Raji (cell line): ENCODE measurements around the gene MGRN1.

Source experiments
- POLR2A ChIP-seq: IDR thresholded peaks from 2 replicates; pipeline ENCODE4 v1.6.1; 2011; ENCODE audit warnings: low read depth, low read length, control low read depth; ENCODE audit not compliant: insufficient read depth

Gene MGRN1

DNA sequence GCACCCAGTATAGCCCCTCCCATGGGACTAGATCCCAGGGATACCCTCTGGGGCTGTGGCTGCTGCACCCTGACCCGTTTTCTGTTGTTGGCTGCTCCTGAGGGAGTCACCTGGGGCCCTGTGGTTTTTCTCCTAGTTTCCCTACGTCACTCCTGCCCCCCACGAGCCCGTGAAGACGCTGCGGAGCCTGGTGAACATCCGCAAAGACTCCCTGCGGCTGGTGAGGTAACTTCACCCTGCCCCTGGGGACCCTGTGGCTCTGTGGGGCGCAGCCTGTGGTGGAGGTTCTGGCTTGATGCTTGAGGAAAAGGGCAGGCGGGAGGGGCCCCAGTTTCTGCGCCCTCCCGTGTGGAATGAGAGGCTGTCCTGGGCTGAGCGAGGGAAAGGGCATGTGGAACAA lies 27.2 kb downstream of the MGRN1 start:
- no peak for TF ChIP-seq POLR2A

DNA sequence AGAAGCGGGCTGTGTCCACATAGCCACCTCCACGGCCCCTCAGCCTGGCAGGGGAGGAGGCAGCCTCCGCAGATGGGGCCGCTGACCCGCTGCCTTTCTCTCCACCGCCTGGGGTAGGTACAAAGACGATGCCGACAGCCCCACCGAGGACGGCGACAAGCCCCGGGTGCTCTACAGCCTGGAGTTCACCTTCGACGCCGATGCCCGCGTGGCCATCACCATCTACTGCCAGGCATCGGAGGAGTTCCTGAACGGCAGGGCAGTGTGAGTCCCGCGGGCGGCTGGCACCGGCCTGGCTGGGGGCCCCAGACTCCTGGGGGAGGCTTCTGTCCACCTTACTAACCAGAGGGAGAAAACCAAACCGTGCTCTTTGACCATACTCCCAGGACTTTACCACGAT lies 27.9 kb downstream of the MGRN1 start:
- TF ChIP-seq POLR2A = no peak

DNA sequence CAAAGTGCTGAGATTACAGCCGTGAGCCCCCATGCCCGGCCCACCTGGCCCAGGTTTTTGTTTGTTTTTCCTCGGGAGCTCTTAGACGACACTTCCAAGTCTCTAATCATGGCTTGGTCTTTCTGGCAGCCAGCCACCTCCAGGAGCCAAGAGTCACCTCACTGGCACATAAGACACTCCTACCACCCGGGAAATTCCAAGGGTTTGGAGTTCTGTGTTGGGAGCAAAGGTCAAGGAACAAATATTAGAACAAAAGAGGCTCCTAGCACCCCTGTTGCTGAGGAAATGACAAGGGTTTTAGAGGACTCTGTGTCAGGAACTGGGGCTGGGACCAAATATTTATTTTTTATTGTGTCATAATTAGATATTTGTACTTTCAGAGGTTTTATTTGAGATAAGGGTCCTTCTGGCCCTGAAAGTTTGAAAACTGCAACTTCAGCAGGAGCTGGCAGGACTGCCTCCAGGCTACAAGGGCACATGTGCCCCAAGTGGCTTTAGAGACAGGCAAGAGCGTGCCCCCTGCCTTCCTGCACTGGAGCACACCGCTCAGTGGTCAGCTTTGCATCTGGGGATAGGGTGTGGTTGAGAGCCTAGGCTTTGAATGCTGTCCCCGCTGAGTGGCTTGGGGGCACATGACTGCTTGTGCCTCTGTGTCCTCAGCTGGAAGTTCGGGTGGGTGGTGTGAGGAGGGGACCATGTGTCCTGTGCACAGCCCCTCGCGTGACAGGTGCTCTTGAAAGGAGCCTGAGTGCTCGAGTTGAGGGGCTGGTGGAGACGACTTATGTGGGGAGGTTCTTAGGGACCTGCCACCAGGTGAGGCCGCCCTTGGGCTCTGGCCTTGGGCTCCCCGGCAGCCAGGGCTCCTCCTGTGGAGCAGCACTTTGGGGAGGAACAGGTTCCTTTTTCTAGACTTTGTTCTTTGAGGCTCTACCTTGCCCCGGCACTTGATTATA lies 29.7 kb downstream of the MGRN1 start:
- no peak for TF ChIP-seq POLR2A

DNA sequence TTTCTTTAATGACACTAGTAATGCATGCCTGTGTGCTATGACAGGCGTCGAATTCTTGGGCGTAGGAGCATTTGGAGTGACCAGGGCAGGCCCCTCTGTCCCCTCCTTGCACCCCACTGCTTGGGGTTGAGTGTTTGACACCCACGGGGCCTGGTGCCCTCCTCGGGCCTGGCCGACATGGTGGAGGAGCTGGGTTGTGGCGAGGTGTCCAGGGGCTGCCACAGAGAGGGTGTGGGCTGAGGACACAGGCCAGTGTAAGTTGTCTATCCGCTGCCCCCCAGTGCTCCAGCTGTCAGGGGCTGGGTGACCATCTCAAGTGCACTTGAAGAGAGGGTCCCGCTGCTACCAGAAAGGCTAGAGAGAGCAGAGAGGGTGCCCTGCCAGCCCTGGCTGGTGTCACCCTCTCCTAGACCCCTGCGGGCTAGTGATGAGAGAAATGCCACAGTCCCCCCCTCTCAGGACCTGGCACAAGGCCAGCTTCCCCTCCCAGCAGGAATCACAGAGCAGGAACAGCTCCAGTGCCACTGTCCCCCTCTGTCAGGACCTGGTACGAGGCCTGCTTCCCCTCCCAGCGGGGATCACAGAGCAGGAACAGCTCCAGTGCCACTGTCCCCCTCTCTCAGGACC lies 30.5 kb downstream of the MGRN1 start:
- TF ChIP-seq POLR2A = no peak

DNA sequence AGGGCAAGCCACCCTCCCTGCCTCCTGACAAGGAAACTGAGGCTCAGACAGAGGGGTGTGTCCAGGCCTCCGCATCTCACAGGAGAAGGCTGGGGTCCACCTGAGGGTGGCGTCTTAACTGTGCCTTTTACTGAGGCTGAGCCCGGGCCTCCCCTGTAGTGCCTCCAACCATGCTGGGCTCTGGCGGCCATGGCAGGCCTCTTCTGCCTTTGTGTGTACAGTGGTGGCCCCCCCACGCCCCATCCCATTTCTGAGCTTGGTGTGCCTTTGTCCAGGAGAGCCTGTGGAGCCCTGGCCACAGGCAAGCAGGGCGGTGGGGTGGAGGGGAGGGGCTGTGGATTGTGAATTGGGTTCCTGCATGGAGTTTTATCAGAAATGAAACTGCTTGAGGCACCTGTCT lies 31.2 kb downstream of the MGRN1 start:
- TF ChIP-seq POLR2A = no peak

DNA sequence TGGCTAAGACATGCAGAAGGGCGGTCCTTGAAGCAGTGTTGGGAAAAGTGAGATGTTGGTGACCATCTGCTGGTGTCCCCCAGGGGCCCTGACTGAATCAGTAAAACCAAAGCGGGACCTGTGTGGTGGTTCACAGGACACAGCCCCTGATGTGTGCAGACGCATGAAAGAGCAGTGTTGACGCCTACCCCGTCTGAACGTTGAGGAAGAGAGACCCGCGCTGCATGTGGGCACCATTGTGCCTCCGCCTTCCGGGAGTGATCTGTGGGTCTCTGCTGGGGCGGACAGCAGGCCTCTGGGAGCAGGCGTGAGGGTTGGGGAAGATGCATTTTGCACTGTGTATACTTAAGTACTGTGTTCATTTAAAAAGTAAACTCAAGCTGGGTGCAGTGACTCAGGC lies 31.6 kb downstream of the MGRN1 start:
- no peak for TF ChIP-seq POLR2A

DNA sequence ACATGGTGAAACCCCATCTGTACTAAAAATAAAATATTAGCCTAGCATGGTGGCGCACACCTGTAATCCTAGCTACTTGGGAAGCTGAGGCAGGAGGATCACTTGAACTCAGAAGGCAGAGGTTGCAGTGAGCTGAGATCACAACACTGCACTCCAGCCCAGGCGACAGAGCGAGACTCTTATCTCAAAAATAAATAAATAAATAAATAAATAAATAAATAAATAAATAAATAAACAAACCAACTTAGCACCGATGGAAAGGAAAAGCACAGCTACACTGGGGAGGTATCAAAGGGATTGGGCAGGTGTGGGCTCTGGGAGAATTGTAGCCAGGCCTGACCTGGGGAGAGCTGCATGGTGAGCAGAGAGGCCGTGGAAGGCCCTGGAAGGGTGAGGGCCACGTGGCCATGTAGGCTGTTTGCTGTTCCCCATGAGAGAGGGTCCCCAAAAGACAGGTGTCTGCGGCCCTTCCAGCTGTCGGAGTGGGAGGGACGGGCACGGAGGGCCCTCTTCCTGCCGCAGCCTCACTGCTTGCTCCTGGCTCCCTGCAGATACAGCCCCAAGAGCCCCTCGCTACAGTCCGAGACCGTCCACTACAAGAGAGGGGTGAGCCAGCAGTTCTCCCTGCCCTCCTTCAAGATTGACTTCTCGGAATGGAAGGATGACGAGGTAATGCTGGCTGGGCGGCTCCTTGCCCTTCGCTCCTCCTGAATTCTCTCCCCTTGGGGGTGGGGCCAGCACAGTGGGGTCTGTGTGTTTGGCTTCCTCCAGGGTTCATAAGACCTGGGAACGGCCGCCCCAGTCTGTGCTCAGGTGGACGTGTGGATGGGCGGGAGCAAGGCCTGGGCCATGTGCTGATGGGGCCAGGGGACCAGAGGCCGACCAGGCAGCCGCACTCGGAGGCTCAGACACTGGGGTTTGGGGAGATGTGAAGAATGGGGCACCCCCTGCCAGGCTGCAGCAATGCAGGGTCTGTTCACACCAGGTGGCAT lies 32.4 kb downstream of the MGRN1 start:
- TF ChIP-seq POLR2A = no peak

DNA sequence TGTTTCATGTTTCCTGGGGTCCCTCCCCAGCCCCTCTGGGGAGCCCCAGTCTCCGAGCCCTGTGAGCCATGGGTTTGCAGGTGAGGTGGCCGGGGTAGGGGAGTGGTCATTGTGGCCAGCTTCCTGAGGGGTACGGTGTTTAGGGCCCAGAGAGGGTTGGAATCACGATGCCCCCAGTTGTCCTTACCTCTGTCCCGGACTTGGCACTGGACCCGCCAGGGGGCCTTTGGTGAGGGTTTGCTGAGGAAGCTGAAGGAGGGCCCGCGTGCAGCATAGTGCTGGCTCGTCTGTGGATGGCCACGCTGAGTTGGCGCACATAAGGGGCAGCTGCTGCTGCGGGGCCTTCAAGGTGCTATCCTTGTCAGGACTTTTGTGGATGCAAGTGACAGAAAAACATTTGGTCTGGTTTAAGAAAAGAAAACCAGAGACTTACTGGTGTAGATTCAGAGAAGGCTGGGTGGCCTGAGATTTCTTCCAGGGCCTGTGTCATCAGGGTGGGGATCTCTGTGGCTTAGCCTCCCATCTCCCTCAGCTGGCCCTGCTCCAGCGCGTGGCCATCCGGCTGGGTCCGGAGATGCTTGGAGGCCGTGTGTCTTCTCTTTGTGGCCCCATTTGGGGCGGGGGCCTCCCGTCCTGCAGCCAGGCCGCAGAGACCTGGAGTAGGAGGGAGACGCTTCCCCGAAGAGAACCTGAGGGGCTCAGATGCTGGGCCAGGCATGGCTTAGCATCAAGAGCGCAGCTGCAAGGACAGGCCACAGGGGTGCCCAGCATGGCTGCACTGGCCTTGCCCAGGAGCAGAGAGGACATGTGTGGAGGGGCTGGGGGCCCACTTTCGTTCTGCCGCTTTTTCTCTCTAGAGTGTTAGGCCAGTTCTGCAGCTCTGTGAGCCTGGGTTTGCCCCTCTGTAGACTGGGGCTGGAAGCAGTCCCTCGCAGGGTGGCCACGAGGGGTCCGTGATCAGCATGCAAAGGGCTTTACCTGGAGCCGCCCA lies 35.0 kb downstream of the MGRN1 start:
- TF ChIP-seq POLR2A = no peak

DNA sequence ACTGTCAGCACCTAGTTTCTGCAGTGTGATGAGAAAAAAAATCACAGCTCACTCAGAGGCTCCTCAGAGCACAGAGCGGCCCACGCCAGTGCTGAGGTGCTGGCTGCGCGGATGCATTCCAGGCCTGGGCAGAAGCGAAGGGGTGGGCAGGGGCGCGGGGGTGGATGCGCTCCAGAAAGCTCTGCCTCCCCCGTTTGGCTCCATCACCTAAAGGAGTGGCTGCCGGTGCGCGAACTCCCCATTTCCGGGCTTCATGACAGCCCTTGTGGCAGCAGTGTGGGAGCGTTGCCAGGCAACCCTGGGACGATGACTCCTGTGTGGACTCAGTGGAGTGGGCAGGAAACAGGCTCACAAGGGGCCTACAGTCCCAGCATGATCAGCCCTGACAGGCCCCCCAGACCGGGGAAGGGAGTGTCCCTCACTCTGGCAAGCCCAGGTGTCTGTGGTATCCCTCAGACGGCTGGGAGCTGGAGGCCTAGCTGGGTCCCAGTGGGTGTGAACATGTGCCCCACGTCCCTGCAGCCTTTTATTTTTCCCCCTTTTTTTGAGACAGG lies 35.9 kb downstream of the MGRN1 start:
- TF ChIP-seq POLR2A = no peak

DNA sequence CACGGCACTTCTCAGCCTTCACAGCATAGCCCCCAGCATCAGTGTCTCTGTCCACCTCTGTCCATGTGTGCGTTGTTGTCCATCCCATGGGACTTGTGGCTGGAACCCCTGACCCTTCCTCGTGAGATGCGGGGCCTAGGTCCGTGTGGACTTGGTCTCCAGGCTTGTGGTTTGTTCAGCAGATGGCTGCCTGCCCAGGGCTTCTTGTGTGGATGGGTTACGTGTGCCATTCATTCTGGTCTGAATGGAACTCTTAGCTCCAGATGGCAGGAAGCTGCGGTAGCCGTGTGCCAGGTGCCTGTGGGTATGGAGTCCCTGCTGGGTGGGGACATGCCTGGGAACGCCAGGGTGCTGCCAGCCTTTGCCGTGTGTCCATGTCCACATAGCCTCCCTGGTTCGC lies 37.0 kb downstream of the MGRN1 start:
- TF ChIP-seq POLR2A = no peak

DNA sequence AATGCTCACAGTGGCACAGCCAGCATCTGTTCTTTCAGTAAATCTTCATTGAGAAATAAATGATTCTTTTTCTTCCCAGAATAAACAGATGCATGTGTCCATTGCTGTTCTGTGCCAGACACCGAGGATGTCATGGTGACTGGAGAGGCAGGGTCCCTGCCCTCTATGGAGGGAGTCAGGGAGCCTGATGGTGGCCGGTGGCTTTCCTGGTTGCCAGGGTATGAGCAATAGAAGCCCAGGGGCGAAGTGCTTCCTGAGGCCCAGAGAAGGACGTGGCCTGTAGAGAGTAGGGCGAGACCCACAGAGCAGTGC lies 38.8 kb downstream of the MGRN1 start:
- TF ChIP-seq POLR2A = no peak

DNA sequence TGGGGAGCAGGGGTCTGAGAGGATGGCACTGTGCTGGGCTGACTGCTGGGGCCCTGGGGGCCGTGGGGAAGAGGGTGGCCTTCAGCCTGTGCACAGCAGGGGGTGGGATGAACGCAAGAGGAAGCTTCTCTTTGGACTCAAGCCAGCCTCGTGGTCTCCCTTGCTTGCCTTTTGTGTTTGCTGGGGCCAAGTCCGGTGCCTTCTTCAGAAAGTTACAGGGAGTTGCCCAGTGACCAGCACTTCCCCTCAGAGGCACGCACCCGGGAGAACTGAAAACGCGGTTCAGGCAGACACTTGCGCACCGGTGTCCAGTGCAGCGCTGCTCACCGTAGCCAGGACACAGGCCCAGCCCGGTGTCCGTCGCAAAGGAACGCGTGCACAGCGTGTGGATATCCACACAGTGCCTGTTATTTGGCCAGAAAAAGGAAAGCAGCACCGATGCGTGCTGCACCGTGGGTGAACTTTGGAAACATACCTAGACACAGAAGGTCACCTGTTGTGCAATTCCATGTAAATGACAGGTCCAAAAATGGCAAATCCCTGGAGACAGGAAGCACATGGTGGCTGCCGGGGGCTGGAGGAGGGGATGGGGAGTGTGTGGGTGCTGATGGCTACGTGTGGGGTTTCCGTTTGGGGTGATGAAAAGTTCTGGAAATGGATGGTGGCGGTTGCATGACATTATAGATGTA lies 39.3 kb downstream of the MGRN1 start:
- TF ChIP-seq POLR2A = no peak

DNA sequence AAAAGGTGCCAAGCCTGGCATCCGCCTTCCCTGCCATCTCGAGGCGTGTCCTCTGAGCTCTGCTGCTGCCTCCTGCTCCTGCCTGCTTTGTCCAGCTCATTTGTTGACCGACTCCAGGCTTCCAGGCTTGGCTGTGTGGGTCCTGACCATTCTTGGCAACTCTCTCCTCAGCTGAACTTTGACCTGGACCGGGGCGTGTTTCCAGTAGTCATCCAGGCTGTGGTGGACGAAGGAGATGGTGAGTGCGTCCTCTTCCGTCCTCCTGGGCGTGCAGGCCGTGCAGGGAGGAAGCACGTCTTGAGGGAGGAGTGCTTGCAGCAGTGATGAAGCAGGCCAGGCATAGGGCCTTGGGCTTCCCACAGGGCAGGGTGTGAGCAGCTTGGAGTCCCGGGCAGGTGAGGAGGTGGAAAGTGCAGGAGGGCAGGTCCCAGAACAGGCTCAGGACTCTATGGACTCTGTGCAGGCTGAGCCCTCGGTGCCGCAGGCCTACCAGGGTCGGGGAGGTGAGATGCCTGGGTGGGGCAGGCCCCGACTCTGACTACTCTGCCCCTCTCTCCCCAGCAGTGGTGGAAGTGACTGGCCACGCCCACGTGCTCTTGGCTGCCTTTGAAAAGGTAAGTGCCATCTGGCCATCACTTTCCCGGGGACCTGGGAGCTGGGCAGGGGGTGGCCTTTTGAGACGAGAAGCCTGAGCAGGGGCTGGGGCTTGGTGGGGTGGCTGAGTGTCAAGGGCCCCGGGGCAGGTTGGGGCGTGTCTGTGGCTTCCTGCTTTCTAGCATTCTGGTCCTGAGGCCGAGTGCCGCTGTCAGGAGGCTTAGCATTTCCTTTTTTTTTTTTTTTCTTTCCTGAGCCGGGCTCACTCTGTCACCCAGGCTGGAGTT lies 40.2 kb downstream of the MGRN1 start:
- no peak for TF ChIP-seq POLR2A
